K562 (cell line): ENCODE results near the gene KNDC1. TPM values are rescaled to one million over a fixed set of nuclear protein-coding genes. Genes with fewer than 3 reads are reported as not detected.
A peak's percentile ranks its signal among the peaks of the same experiment; 100 is the strongest.

Source experiments
- ATAC-seq: fragments of 200-7000 bp; cut with Tn5 transposase; 3 replicates; pipeline ENCODE4 v1.9.1; 2020; ENCODE audit warnings: moderate library complexity
- BruUV-seq: library from RNA; stranded (reverse); fragments of 400-500 nt; replicated peaks from 2 replicates; lab custom pipeline; 2021; lab: Mats Ljungman, UMichigan
- CTCF ChIA-PET: fragments of 300-600 bp; formaldehyde crosslinking; extraction: SDS; loops from one replicate; lab custom pipeline; 2021; ENCODE audit warnings: low intra/inter-chr PET ratio; lab: Yijun Ruan, JAX
- POLR2A ChIA-PET: fragments of 300-600, 350-650 bp; sonication (Branson Sonifier 250); formaldehyde crosslinking; extraction: SDS; loops from one replicate; lab custom pipeline; 2021; ENCODE audit warnings: antibody characterized with exemption, inconsistent platforms; lab: Yijun Ruan, JAX
- DNase-seq, 4 experiments: peaks; one replicate each; pipeline versions ENCODE4 v3.0.0 to v3.0.0-alpha.2; 2011 to 2018; ENCODE audit warnings: low spot score in 3 of 4, mixed read lengths in 3 of 4; ENCODE audit errors: extremely low read depth in 1 of 4
- FAIRE-seq: peaks from 2 replicates; lab custom pipeline; 2011; peaks lifted over from hg19 to GRCh38; lab: Jason Lieb, UNC
- H2AFZ ChIP-seq: 2 replicates; pipeline ENCODE4 v1.6.0; 2011; ENCODE audit warnings: low read depth, low read length, control low read depth, inconsistent platforms
- H3K27ac ChIP-seq: fragments of 200-600 bp; 3 replicates; pipeline ENCODE4 v1.8.0; 2011; ENCODE audit warnings: low read depth, mild to moderate bottlenecking, control low read depth, inconsistent platforms, low read length, moderate library complexity, mixed read lengths; ENCODE audit errors: extremely low read depth
- H3K27me3 ChIP-seq, 2 experiments: fragments of 300-600 bp in 1 of 2; 2 replicates in 1 of 2; 3 replicates in 1 of 2; pipeline versions ENCODE4 v1.6.0 to v1.8.0; 2011; ENCODE audit warnings: inconsistent platforms in 2 of 2, low read length in 2 of 2, mild to moderate bottlenecking in 1 of 2, mixed read lengths in 1 of 2, moderate library complexity in 1 of 2; ENCODE audit not compliant: control insufficient read depth in 2 of 2, insufficient read depth in 2 of 2
- H3K36me3 ChIP-seq: fragments of 300-600 bp; 3 replicates; pipeline ENCODE4 v1.8.0; 2011; ENCODE audit warnings: mild to moderate bottlenecking, low read length, inconsistent platforms; ENCODE audit not compliant: control insufficient read depth, insufficient read depth
- H3K4me1 ChIP-seq, 2 experiments: fragments of 200-600 bp in 1 of 2; replicated peaks in 1 of 2; 2 replicates in 1 of 2; 3 replicates in 1 of 2; pipeline versions ENCODE4 v1.5.1 to v1.8.0; 2011; ENCODE audit warnings: inconsistent platforms in 2 of 2, low read length in 2 of 2, mild to moderate bottlenecking in 1 of 2, mixed read lengths in 1 of 2, moderate library complexity in 1 of 2; ENCODE audit not compliant: control insufficient read depth in 2 of 2, insufficient read depth in 2 of 2
- H3K4me2 ChIP-seq: 2 replicates; pipeline ENCODE4 v1.6.1; 2011; ENCODE audit warnings: low read length, control low read depth, inconsistent platforms, mixed read lengths; ENCODE audit not compliant: insufficient read depth
- H3K4me3 ChIP-seq: fragments of 200-600 bp; sonication (generic), shearing (Covaris generic); 2 replicates; pipeline ENCODE4 v1.5.1; 2016; ENCODE audit warnings: control low read depth, inconsistent platforms
- H3K79me2 ChIP-seq: fragments of 200-600 bp; 3 replicates; pipeline ENCODE4 v1.8.0; 2011; ENCODE audit warnings: low read length, inconsistent platforms; ENCODE audit not compliant: control insufficient read depth, insufficient read depth
- H3K9ac ChIP-seq, 2 experiments: 2 replicates each; pipeline versions ENCODE4 v1.6.0 to v1.6.1; 2011; ENCODE audit warnings: low read depth in 2 of 2, low read length in 2 of 2, control low read depth in 1 of 2, inconsistent platforms in 1 of 2, mild to moderate bottlenecking in 1 of 2, mixed read lengths in 1 of 2; ENCODE audit not compliant: insufficient read depth in 1 of 2
- H3K9me1 ChIP-seq: one replicate; pipeline ENCODE4 v1.6.0; 2011; ENCODE audit warnings: inconsistent platforms, mild to moderate bottlenecking, low read length, moderate library complexity; ENCODE audit not compliant: control insufficient read depth, insufficient read depth
- H3K9me3 ChIP-seq: replicated peaks from 2 replicates; pipeline ENCODE4 v1.5.1; 2011; ENCODE audit warnings: low read depth, low read length, inconsistent platforms; ENCODE audit not compliant: control insufficient read depth, insufficient read depth
- H4K20me1 ChIP-seq: replicated peaks from 2 replicates; pipeline ENCODE4 v1.6.1; 2011; ENCODE audit warnings: low read length, inconsistent platforms, mixed read lengths; ENCODE audit not compliant: control insufficient read depth, insufficient read depth
- ATF6 ChIP-seq: sonication (generic); formaldehyde crosslinking; IDR thresholded peaks from 2 replicates; pipeline ENCODE4 v1.4.0; 2020; ENCODE audit warnings: mild to moderate bottlenecking, missing genetic modification reagents
- BRF1 ChIP-seq: IDR thresholded peaks from 3 replicates; pipeline ENCODE4 v1.6.1; 2011; ENCODE audit warnings: borderline replicate concordance, mild to moderate bottlenecking; ENCODE audit not compliant: insufficient read length; ENCODE audit errors: extremely low read depth
- CBX2 ChIP-seq: fragments of 200-600 bp; sonication (generic); IDR thresholded peaks from one replicate; pipeline ENCODE4 v1.6.1; 2012; ENCODE audit warnings: mild to moderate bottlenecking, low read length, inconsistent platforms; ENCODE audit not compliant: insufficient read depth, poor library complexity, severe bottlenecking
- FIP1L1 ChIP-seq: fragments of 200-400 bp; formaldehyde crosslinking; IDR thresholded peaks from 2 replicates; pipeline ENCODE4 v1.6.1; 2018; ENCODE audit warnings: mild to moderate bottlenecking, low read depth, low read length; ENCODE audit not compliant: poor library complexity, severe bottlenecking
- MYNN ChIP-seq, 2 experiments: sonication (generic); formaldehyde crosslinking in 1 of 2; IDR thresholded peaks; 2 replicates each; pipeline versions ENCODE4 v1.5.0 to v1.6.1; 2016 to 2020; ENCODE audit warnings: antibody characterized with exemption in 1 of 2, missing genetic modification reagents in 1 of 2
- NEUROD1 ChIP-seq: fragments of 150-350 bp; IDR thresholded peaks from 2 replicates; pipeline ENCODE4 v1.6.1; 2014; ENCODE audit warnings: borderline replicate concordance, low read length, low read depth; ENCODE audit not compliant: partially characterized antibody
- POLR2AphosphoS2 ChIP-seq: IDR thresholded peaks from 2 replicates; pipeline ENCODE4 v1.6.1; 2012; ENCODE audit warnings: low read length, improper control_type of control experiment
- RAD51 ChIP-seq: fragments of 450-650 bp; IDR thresholded peaks from 2 replicates; pipeline ENCODE4 v1.7.1; 2016; ENCODE audit warnings: low read depth, mild to moderate bottlenecking, borderline replicate concordance
- SMAD3 ChIP-seq: fragments of 450-650 bp; formaldehyde crosslinking; conservative IDR thresholded peaks from 2 replicates; pipeline ENCODE4 v1.4.0; 2020; ENCODE audit warnings: mild to moderate bottlenecking
- STAT5A ChIP-seq: IDR thresholded peaks from 2 replicates; pipeline ENCODE4 v1.6.1; 2012; ENCODE audit warnings: low read length, inconsistent platforms, borderline replicate concordance
- ZC3H8 ChIP-seq: fragments of 450-650 bp; IDR thresholded peaks from 2 replicates; pipeline ENCODE4 v1.6.1; 2017
- WGBS: fragments of 100-300 bp; shearing (Covaris generic); methylation state at CpG from one replicate; pipeline ENCODE4 v1.1.6; 2016; ENCODE audit warnings: low coverage, mixed read lengths; ENCODE audit not compliant: insufficient coverage; ENCODE audit errors: missing lambda C conversion rate; 5-methylcytosine and 5-hydroxymethylcytosine counted together
- in situ Hi-C: fragments of 300-500 bp; cut with MboI; formaldehyde crosslinking; loops from 4 replicates; pipeline ENCODE4 v1.15.0; 2018; ENCODE audit warnings: inconsistent platforms, mixed read lengths
- intact Hi-C: fragments of 100-400 bp; cut with micrococcal nuclease; formaldehyde crosslinking; loops from 2 replicates; pipeline ENCODE4 v1.14.2; 2022
- polyA plus RNA-seq, 8 experiments: library from polyadenylated mRNA; depleted of rRNA in 4 of 8; stranded (reverse) in 5 of 8; unstranded in 3 of 8; fragments of >200 nt; fragmentation: Nextera tagmentation in 2 of 8; fragmentation: Illumina TruSeq in 1 of 8; extraction: Ambion mirVana in 2 of 8; extraction: Trizol in 1 of 8; gene quantifications; 2 replicates each; pipeline versions ENCODE4 v1.2.1 to v1.2.3, GENCODE V29; 2011 to 2014; ENCODE audit warnings: inconsistent platforms in 1 of 8, missing spikeins in 1 of 8
- total RNA-seq, 7 experiments: library from RNA; depleted of rRNA in 6 of 7; stranded (reverse); fragments of >200 nt in 6 of 7; fragmentation: Illumina TruSeq in 2 of 7; extraction: Trizol in 2 of 7; gene quantifications; 2 replicates each; pipeline versions ENCODE4 v1.2.1 to v1.2.3, GENCODE V29; 2011 to 2021; ENCODE audit warnings: low replicate concordance in 1 of 7
- TF ChIP-seq, protein P1 (sequence below), 2 experiments: IDR thresholded peaks in 1 of 2; conservative IDR thresholded peaks in 1 of 2; 2 replicates each; pipeline ENCODE4 v1.6.1; 2016; ENCODE audit warnings: low read depth in 2 of 2, mild to moderate bottlenecking in 1 of 2, missing compliant biosample characterization in 1 of 2, missing genetic modification characterization in 1 of 2, moderate library complexity in 1 of 2
- TF ChIP-seq, protein P2 (sequence below): IDR thresholded peaks from 3 replicates; pipeline ENCODE4 v1.6.1; 2011; ENCODE audit warnings: borderline replicate concordance, mild to moderate bottlenecking, moderate library complexity; ENCODE audit not compliant: insufficient read length; ENCODE audit errors: extremely low read depth

Gene KNDC1
- total and polyA plus RNA-seq, 9 of the 15 experiments (the other 6 are each of a cell fraction or from before 2014, with no cell fraction given): 0.07 to 0.26 (median 0.11) TPM; not detected in 6

DNA sequence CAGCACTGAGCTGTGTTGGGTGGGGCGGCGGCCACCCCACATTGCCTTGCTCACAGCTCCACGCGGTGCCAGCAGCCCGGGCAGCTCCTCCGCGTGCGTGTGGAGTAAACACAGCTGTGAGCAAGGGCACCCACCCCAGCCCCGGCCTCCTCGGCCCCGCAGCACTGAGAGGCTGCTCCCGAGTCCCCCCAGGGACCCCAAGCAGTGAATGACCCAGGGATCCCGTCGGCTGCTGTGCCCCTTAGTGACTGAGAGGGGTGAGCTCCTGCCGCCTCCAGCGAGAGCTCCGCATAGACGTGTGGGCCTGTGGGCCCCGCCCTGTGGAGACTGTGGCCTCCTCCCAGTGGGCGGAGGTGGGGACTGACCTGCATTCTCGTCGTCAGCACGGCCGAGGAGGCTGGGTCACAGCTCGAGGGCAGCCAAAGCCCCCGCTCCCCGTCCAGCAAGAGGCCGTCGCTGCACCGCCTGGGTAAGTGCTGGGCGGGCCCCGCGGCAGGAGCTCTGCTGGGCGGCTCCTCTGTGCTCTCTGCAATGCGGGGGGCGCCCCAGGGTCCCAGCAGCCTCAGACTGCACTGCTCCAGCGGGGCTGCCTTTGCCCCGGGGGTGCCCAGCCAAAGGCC lies 40.1 kb downstream of the KNDC1 start:
- intact Hi-C loops: no loop called here
- BruUV-seq: no TSS peak
- WGBS: 0% methylated on average over 10 of the region's 38 CpGs
- FAIRE-seq (no peak), DNase-seq (peak; percentile 21 to 58 (median 42)), ATAC-seq (peak; percentile 73)
- in situ Hi-C loops: no loop called here
- no peak overlapping the region for H2AFZ ChIP-seq
- CTCF ChIA-PET: no interaction called here
- peaks cover 0 to 86% of the 10 kb centered on the region in 2 experiments; a peak in 2 of 5 replicates for H3K4me1 ChIP-seq
- no peaks in the 10 kb centered on the region for H4K20me1 ChIP-seq
- H3K79me2 ChIP-seq: no peaks in the 10 kb centered on the region
- no peaks in the 10 kb centered on the region for H3K36me3 ChIP-seq
- POLR2A ChIA-PET: no interaction called here
- no peaks in the 10 kb centered on the region for H3K9me3 ChIP-seq
- no peak overlapping the region for H3K4me3 ChIP-seq
- H3K9ac ChIP-seq: no peak overlapping the region
- no peaks in the 10 kb centered on the region for H3K9me1 ChIP-seq
- peaks cover 14 to 76% of the 10 kb centered on the region in 2 experiments; a peak in 4 of 5 replicates for H3K27me3 ChIP-seq
- H3K4me2 ChIP-seq: no peak overlapping the region
- H3K27ac ChIP-seq: no peak overlapping the region
- TF ChIP-seq STAT5A: no peak
- TF ChIP-seq MYNN (IDR thresholded peaks at IDR 0.05): no peak
- TF ChIP-seq MYNN (CRISPR knock-in tag; IDR thresholded peaks at IDR 0.05): no peak
- TF ChIP-seq RAD51: no peak
- no peak for TF ChIP-seq POLR2AphosphoS2
- no peak for TF ChIP-seq NEUROD1
- TF ChIP-seq CBX2: no peak
- no peak for TF ChIP-seq SMAD3 (CRISPR knock-in tag)
- TF ChIP-seq ATF6 (CRISPR knock-in tag): no peak
- TF ChIP-seq BRF1: no peak
- TF ChIP-seq, protein P1, sequence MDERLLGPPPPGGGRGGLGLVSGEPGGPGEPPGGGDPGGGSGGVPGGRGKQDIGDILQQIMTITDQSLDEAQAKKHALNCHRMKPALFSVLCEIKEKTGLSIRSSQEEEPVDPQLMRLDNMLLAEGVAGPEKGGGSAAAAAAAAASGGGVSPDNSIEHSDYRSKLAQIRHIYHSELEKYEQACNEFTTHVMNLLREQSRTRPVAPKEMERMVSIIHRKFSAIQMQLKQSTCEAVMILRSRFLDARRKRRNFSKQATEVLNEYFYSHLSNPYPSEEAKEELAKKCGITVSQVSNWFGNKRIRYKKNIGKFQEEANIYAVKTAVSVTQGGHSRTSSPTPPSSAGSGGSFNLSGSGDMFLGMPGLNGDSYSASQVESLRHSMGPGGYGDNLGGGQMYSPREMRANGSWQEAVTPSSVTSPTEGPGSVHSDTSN (CRISPR knock-in tag; IDR thresholded peaks at IDR 0.05; ENCODE audit: low read depth): no peak
- TF ChIP-seq, protein P1 (tag; conservative IDR thresholded peaks at IDR 0.05; ENCODE audit: low read depth): no peak
- TF ChIP-seq FIP1L1: no peak
- TF ChIP-seq, protein P2, sequence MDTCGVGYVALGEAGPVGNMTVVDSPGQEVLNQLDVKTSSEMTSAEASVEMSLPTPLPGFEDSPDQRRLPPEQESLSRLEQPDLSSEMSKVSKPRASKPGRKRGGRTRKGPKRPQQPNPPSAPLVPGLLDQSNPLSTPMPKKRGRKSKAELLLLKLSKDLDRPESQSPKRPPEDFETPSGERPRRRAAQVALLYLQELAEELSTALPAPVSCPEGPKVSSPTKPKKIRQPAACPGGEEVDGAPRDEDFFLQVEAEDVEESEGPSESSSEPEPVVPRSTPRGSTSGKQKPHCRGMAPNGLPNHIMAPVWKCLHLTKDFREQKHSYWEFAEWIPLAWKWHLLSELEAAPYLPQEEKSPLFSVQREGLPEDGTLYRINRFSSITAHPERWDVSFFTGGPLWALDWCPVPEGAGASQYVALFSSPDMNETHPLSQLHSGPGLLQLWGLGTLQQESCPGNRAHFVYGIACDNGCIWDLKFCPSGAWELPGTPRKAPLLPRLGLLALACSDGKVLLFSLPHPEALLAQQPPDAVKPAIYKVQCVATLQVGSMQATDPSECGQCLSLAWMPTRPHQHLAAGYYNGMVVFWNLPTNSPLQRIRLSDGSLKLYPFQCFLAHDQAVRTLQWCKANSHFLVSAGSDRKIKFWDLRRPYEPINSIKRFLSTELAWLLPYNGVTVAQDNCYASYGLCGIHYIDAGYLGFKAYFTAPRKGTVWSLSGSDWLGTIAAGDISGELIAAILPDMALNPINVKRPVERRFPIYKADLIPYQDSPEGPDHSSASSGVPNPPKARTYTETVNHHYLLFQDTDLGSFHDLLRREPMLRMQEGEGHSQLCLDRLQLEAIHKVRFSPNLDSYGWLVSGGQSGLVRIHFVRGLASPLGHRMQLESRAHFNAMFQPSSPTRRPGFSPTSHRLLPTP: no peak
- TF ChIP-seq ZC3H8: no peak
